Measurements from ENCODE around the gene NAAA. TPM values are rescaled to one million over a fixed set of nuclear protein-coding genes. Genes with fewer than 3 reads are reported as not detected.
"Not testable (repeated sequence)": the region's sequence is repeated elsewhere in the genome, so short reads cannot be mapped to it uniquely, and the experiment has no call there.

NAAA gene
- total RNA-seq, 1 donor from 2014 or later = 3.0 TPM

- peaks cover 4% of the 10 kb centered on the region for H3K9me3 Mint-ChIP-seq
- H3K4me3 Mint-ChIP-seq = no peak overlapping the region
- H3K27ac Mint-ChIP-seq = peak overlapping the region; percentile 86
- DNase-seq (ENCODE audit: low spot score in 2 of 2, unreplicated experiment in 2 of 2) = peak in 1 of 2 experiments; percentile 44
- no peaks in the 10 kb centered on the region for H3K27me3 Mint-ChIP-seq (ENCODE audit: low read depth)
- peaks cover 5% of the 10 kb centered on the region for H3K36me3 Mint-ChIP-seq
- peaks cover 6% of the 10 kb centered on the region for H3K4me1 Mint-ChIP-seq
- TF ChIP-seq CTCF (IDR thresholded peaks at IDR 0.05; ENCODE audit: unreplicated experiment) = peak; percentile 60
Measured at GRCh38 chr4:75916091-75916661, 24.6 kb downstream of the NAAA start.

GRCh38 chr4:75912968-75913367, 27.8 kb downstream of the NAAA start:
- Mint-ChIP-seq H3K27me3 (ENCODE audit: low read depth) (no peaks in the 10 kb centered on the region), H3K4me3 (no peak overlapping the region), H3K36me3 (peaks cover 7% of the 10 kb centered on the region), H3K27ac (no peak overlapping the region), H3K9me3 (peaks cover 20% of the 10 kb centered on the region), H3K4me1 (peaks cover 11% of the 10 kb centered on the region)
- DNase-seq (ENCODE audit: low spot score in 2 of 2, unreplicated experiment in 2 of 2) = no peak
- no peak for TF ChIP-seq CTCF (IDR thresholded peaks at IDR 0.05; ENCODE audit: unreplicated experiment)

- DNase-seq (ENCODE audit: low spot score in 2 of 2, unreplicated experiment in 2 of 2); H3K27ac Mint-ChIP-seq; H3K4me3 Mint-ChIP-seq; H3K4me1 Mint-ChIP-seq; H3K27me3 Mint-ChIP-seq (ENCODE audit: low read depth); H3K36me3 Mint-ChIP-seq: not testable (repeated sequence)
- peaks cover 20% of the 10 kb centered on the region for H3K9me3 Mint-ChIP-seq
Measured at GRCh38 chr4:75910831-75911230, 30.0 kb downstream of the NAAA start.

GRCh38 chr4:75909405-75909804, 31.4 kb downstream of the NAAA start:
- Mint-ChIP-seq H3K9me3 (peaks cover 20% of the 10 kb centered on the region), H3K27ac (no peak overlapping the region), H3K4me1 (peaks cover 5% of the 10 kb centered on the region), H3K4me3 (no peak overlapping the region), H3K36me3 (peaks cover 7% of the 10 kb centered on the region), H3K27me3 (ENCODE audit: low read depth) (no peaks in the 10 kb centered on the region)
- DNase-seq (ENCODE audit: low spot score in 2 of 2, unreplicated experiment in 2 of 2) = no peak
- no peak for TF ChIP-seq CTCF (IDR thresholded peaks at IDR 0.05; ENCODE audit: unreplicated experiment)

- peaks cover 5% of the 10 kb centered on the region for H3K4me1 Mint-ChIP-seq
- peaks cover 7% of the 10 kb centered on the region for H3K36me3 Mint-ChIP-seq
- peaks cover 20% of the 10 kb centered on the region for H3K9me3 Mint-ChIP-seq
- DNase-seq (ENCODE audit: low spot score in 2 of 2, unreplicated experiment in 2 of 2) = no peak
- no peak for TF ChIP-seq CTCF (IDR thresholded peaks at IDR 0.05; ENCODE audit: unreplicated experiment)
- no peaks in the 10 kb centered on the region for H3K27me3 Mint-ChIP-seq (ENCODE audit: low read depth)
- H3K4me3 Mint-ChIP-seq = no peak overlapping the region
- H3K27ac Mint-ChIP-seq = peak overlapping the region; percentile 52
Measured at GRCh38 chr4:75908555-75908954, 32.3 kb downstream of the NAAA start.

GRCh38 chr4:75907966-75908365, 32.8 kb downstream of the NAAA start:
- TF ChIP-seq CTCF (IDR thresholded peaks at IDR 0.05; ENCODE audit: unreplicated experiment) = no peak
- H3K27ac Mint-ChIP-seq = peak overlapping the region; percentile 52
- no peaks in the 10 kb centered on the region for H3K27me3 Mint-ChIP-seq (ENCODE audit: low read depth)
- peaks cover 5% of the 10 kb centered on the region for H3K4me1 Mint-ChIP-seq
- H3K36me3 Mint-ChIP-seq = peaks cover 7% of the 10 kb centered on the region
- peaks cover 20% of the 10 kb centered on the region for H3K9me3 Mint-ChIP-seq
- H3K4me3 Mint-ChIP-seq = no peak overlapping the region
- no peak for DNase-seq (ENCODE audit: low spot score in 2 of 2, unreplicated experiment in 2 of 2)
